Measurements from ENCODE around the gene GSAP. TPM values are rescaled to one million over a fixed set of nuclear protein-coding genes. Genes with fewer than 3 reads are reported as not detected.
"Not testable (repeated sequence)": the region's sequence is repeated elsewhere in the genome, so short reads cannot be mapped to it uniquely, and the experiment has no call there.

Gene GSAP
- total RNA-seq, result 4.7 and 5.3 TPM in 2 replicates

- intact Hi-C loops (cut with micrococcal nuclease), result loop anchor here (1.0 kb wide), 2 partner anchors 65 to 121 kb away; partner anchors contain the start of gene PTPN12
Measured at GRCh38 chr7:77415823-77416620, at the start of gene GSAP. Gene GSAP, minus strand, starts transcription at chr7:77416349. Its CDS starts 28 bp downstream, at chr7:77416321.

GRCh38 chr7:77465256-77465655, 49.1 kb upstream of the GSAP start:
- intact Hi-C loops (cut with micrococcal nuclease), result no loop called here

GRCh38 chr7:77464589-77464988, 48.4 kb upstream of the GSAP start:
- intact Hi-C loops (cut with micrococcal nuclease), result no loop called here

GRCh38 chr7:77463632-77464031, 47.5 kb upstream of the GSAP start:
- intact Hi-C loops (cut with micrococcal nuclease), result not testable (repeated sequence)

GRCh38 chr7:77461842-77462241, 45.7 kb upstream of the GSAP start:
- intact Hi-C loops (cut with micrococcal nuclease), result no loop called here

GRCh38 chr7:77461246-77461645, 45.1 kb upstream of the GSAP start:
- intact Hi-C loops (cut with micrococcal nuclease), result no loop called here

- intact Hi-C loops (cut with micrococcal nuclease), result no loop called here
Measured at GRCh38 chr7:77460057-77460486, 43.9 kb upstream of the GSAP start.

GRCh38 chr7:77459311-77459726, 43.2 kb upstream of the GSAP start:
- intact Hi-C loops (cut with micrococcal nuclease), result no loop called here

- intact Hi-C loops (cut with micrococcal nuclease), result no loop called here
Measured at GRCh38 chr7:77458786-77459185, 42.6 kb upstream of the GSAP start.

- intact Hi-C loops (cut with micrococcal nuclease), result no loop called here
Measured at GRCh38 chr7:77457779-77458178, 41.6 kb upstream of the GSAP start.

GRCh38 chr7:77456696-77457095, 40.5 kb upstream of the GSAP start:
- intact Hi-C loops (cut with micrococcal nuclease), result no loop called here

GRCh38 chr7:77455321-77455720, 39.2 kb upstream of the GSAP start:
- intact Hi-C loops (cut with micrococcal nuclease), result no loop called here

- intact Hi-C loops (cut with micrococcal nuclease), result no loop called here
Measured at GRCh38 chr7:77454802-77455201, 38.7 kb upstream of the GSAP start.

GRCh38 chr7:77453531-77453930, 37.4 kb upstream of the GSAP start:
- intact Hi-C loops (cut with micrococcal nuclease), result no loop called here

- intact Hi-C loops (cut with micrococcal nuclease), result not testable (repeated sequence)
Measured at GRCh38 chr7:77451950-77452349, 35.8 kb upstream of the GSAP start.

- intact Hi-C loops (cut with micrococcal nuclease), result no loop called here
Measured at GRCh38 chr7:77450613-77451012, 34.5 kb upstream of the GSAP start.

- intact Hi-C loops (cut with micrococcal nuclease), result no loop called here
Measured at GRCh38 chr7:77450054-77450453, 33.9 kb upstream of the GSAP start.

GRCh38 chr7:77447616-77448015, 31.5 kb upstream of the GSAP start:
- intact Hi-C loops (cut with micrococcal nuclease), result no loop called here

- intact Hi-C loops (cut with micrococcal nuclease), result no loop called here
Measured at GRCh38 chr7:77444123-77444522, 28.0 kb upstream of the GSAP start.

GRCh38 chr7:77443042-77443441, 26.9 kb upstream of the GSAP start:
- intact Hi-C loops (cut with micrococcal nuclease), result no loop called here

GRCh38 chr7:77442636-77443035, 26.5 kb upstream of the GSAP start:
- intact Hi-C loops (cut with micrococcal nuclease), result no loop called here

GRCh38 chr7:77441046-77441445, 24.9 kb upstream of the GSAP start:
- intact Hi-C loops (cut with micrococcal nuclease), result no loop called here

GRCh38 chr7:77439572-77439971, 23.4 kb upstream of the GSAP start:
- intact Hi-C loops (cut with micrococcal nuclease), result no loop called here

Measured in T-helper 2 cell treated with Interferon-gamma antibody and Interleukin-4, amounts not matched to agents 100 ng/mL and 5 ng/mL, for 36 hours (primary cell).